GM12872 (cell line): Measurements from ENCODE around the gene ALKBH5.
A peak's percentile ranks its signal among the peaks of the same experiment; 100 is the strongest.

Source experiments
- TF ChIP-seq, protein P1 (sequence below): IDR thresholded peaks from 3 replicates; pipeline ENCODE4 v1.5.1; 2011; ENCODE audit warnings: low read depth, mild to moderate bottlenecking, low read length, moderate library complexity; ENCODE audit not compliant: insufficient read depth

ALKBH5 gene

GRCh38 chr17:18187226-18187625 lies 3.6 kb downstream of the ALKBH5 start:
- TF ChIP-seq, protein P1, sequence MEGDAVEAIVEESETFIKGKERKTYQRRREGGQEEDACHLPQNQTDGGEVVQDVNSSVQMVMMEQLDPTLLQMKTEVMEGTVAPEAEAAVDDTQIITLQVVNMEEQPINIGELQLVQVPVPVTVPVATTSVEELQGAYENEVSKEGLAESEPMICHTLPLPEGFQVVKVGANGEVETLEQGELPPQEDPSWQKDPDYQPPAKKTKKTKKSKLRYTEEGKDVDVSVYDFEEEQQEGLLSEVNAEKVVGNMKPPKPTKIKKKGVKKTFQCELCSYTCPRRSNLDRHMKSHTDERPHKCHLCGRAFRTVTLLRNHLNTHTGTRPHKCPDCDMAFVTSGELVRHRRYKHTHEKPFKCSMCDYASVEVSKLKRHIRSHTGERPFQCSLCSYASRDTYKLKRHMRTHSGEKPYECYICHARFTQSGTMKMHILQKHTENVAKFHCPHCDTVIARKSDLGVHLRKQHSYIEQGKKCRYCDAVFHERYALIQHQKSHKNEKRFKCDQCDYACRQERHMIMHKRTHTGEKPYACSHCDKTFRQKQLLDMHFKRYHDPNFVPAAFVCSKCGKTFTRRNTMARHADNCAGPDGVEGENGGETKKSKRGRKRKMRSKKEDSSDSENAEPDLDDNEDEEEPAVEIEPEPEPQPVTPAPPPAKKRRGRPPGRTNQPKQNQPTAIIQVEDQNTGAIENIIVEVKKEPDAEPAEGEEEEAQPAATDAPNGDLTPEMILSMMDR: no peak

- TF ChIP-seq, protein P1: no peak
These were observed 4.5 kb downstream of the ALKBH5 start for GRCh38 chr17:18187821-18188761.

DNA sequence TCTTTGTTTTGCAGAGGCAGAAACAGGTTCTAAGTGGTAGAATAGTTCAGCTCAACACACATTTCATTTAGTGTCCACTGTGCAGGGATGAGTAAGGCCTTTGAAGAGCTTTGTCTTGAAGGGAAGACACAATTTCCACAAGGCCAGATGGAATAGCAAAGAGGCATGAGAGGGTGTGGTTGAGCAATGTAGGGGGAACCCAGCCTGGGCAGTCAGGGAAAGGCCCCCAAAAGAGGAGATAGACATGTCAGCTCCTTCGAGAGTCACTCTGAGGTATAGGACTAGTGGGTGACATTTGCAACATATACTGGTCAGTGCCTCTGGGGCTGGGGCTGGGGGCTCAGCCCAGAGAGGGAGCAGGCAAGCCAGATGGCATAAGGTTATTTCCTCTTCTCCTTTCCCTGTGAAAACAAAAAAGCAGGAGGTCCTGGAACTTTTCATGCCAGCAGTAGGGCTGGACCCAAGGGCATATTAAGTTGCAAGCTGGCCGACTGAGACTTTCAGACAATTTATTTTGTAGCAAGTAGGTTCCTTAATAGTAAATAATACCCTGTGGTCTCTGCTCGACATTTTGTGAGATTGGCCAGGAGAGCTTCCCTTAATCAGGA lies 7.1 kb downstream of the ALKBH5 start:
- TF ChIP-seq, protein P1: no peak

DNA sequence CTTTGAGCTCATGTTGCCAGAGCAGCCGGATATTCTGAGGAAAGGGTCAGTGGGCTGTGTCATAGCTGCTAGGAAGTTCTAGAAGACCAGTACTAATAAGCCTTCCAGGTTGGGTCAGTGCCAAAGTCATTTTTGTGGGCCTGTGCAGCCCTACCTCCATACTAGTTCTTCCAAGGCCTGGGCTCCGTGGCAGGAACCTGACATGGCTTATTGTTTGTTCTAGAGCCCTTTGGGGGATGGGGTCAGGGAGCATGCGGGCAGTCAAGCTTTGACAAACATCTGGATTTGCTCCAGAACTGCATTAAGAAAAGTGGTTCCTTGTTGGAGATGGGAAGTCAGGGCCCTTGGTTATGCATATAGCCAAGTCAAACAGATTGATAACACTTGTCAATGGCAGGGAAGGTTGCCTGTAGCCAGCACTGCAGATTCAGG lies 7.6 kb downstream of the ALKBH5 start:
- TF ChIP-seq, protein P1: no peak

GRCh38 chr17:18191967-18192366 lies 8.3 kb downstream of the ALKBH5 start:
- TF ChIP-seq, protein P1: peak; percentile 43; the same call in 2 of the 3 replicates

GRCh38 chr17:18194394-18194793 lies 10.8 kb downstream of the ALKBH5 start:
- TF ChIP-seq, protein P1: no peak

DNA sequence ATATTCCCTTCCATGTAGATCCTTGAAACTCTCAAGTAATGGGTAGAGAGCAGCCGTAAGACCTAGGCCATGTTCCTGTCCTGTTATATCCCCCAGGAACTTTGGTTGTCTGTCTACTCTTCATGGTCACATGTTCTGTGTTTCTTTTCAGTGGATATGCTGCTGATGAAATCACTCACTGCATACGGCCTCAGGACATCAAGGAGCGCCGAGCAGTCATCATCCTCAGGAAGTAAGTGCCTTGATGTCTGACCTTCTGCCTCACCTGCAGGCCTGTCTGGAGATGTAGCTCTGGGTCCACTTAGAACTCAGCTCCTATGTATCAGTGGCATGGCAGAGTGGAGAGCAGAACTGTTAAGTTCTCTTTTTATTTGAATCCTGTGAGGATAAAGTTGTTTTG lies 11.2 kb downstream of the ALKBH5 start:
- TF ChIP-seq, protein P1: no peak
